RWPE2 (cell line): ENCODE results near the gene MTOR.

ENCODE experiments used
- ATAC-seq: fragments of 200-7000 bp; cut with Tn5 transposase; 3 replicates; pipeline ENCODE4 v1.9.1; 2021; ENCODE audit warnings: low read depth
- DNase-seq: peaks from one replicate; pipeline ENCODE4 v3.0.0-alpha.2; 2020; ENCODE audit warnings: low spot score
- H3K27ac ChIP-seq: fragments of 450-650 bp; 2 replicates; pipeline ENCODE4 v1.5.1; 2017; ENCODE audit warnings: mild to moderate bottlenecking; ENCODE audit not compliant: poor library complexity, severe bottlenecking
- H3K27me3 ChIP-seq: fragments of 250-450 bp; sonication (Bioruptor Pico); 2 replicates; pipeline ENCODE4 v1.5.1; 2021; ENCODE audit warnings: mild to moderate bottlenecking, moderate library complexity; ENCODE audit not compliant: insufficient read depth, poor library complexity, severe bottlenecking
- H3K36me3 ChIP-seq: fragments of 250-450 bp; sonication (Bioruptor Pico); 2 replicates; pipeline ENCODE4 v1.5.1; 2020; ENCODE audit warnings: low read depth, mild to moderate bottlenecking, moderate library complexity
- H3K4me1 ChIP-seq: fragments of 250-450 bp; sonication (Bioruptor Pico); 2 replicates; pipeline ENCODE4 v1.5.1; 2021; ENCODE audit warnings: mild to moderate bottlenecking, moderate library complexity; ENCODE audit not compliant: insufficient read depth, poor library complexity, severe bottlenecking
- H3K4me3 ChIP-seq: fragments of 250-450 bp; sonication (Bioruptor Pico); 2 replicates; pipeline ENCODE4 v1.5.1; 2021; ENCODE audit warnings: mild to moderate bottlenecking, moderate library complexity; ENCODE audit not compliant: severe bottlenecking
- H3K9me3 ChIP-seq: fragments of 250-450 bp; sonication (Bioruptor Pico); 2 replicates; pipeline ENCODE4 v1.5.1; 2021; ENCODE audit warnings: mild to moderate bottlenecking, moderate library complexity; ENCODE audit not compliant: severe bottlenecking
- TF ChIP-seq, protein P1 (sequence below): fragments of 450-650 bp; IDR thresholded peaks from one replicate; pipeline ENCODE4 v1.5.1; 2017; ENCODE audit warnings: mild to moderate bottlenecking, moderate library complexity; ENCODE audit not compliant: poor library complexity, severe bottlenecking

The MTOR gene

GRCh38 chr1:11204396-11205190, 57.8 kb downstream of the MTOR start:
- DNase-seq (no peak), ATAC-seq (no peak)
- no peaks in the 10 kb centered on the region for H3K9me3 ChIP-seq
- H3K4me3 ChIP-seq: no peak overlapping the region
- H3K27ac ChIP-seq: no peak overlapping the region
- H3K36me3 ChIP-seq: peaks cover 81% of the 10 kb centered on the region
- TF ChIP-seq, protein P1, sequence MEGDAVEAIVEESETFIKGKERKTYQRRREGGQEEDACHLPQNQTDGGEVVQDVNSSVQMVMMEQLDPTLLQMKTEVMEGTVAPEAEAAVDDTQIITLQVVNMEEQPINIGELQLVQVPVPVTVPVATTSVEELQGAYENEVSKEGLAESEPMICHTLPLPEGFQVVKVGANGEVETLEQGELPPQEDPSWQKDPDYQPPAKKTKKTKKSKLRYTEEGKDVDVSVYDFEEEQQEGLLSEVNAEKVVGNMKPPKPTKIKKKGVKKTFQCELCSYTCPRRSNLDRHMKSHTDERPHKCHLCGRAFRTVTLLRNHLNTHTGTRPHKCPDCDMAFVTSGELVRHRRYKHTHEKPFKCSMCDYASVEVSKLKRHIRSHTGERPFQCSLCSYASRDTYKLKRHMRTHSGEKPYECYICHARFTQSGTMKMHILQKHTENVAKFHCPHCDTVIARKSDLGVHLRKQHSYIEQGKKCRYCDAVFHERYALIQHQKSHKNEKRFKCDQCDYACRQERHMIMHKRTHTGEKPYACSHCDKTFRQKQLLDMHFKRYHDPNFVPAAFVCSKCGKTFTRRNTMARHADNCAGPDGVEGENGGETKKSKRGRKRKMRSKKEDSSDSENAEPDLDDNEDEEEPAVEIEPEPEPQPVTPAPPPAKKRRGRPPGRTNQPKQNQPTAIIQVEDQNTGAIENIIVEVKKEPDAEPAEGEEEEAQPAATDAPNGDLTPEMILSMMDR: no peak
- H3K27me3 ChIP-seq: no peaks in the 10 kb centered on the region
- H3K4me1 ChIP-seq: no peaks in the 10 kb centered on the region

DNA sequence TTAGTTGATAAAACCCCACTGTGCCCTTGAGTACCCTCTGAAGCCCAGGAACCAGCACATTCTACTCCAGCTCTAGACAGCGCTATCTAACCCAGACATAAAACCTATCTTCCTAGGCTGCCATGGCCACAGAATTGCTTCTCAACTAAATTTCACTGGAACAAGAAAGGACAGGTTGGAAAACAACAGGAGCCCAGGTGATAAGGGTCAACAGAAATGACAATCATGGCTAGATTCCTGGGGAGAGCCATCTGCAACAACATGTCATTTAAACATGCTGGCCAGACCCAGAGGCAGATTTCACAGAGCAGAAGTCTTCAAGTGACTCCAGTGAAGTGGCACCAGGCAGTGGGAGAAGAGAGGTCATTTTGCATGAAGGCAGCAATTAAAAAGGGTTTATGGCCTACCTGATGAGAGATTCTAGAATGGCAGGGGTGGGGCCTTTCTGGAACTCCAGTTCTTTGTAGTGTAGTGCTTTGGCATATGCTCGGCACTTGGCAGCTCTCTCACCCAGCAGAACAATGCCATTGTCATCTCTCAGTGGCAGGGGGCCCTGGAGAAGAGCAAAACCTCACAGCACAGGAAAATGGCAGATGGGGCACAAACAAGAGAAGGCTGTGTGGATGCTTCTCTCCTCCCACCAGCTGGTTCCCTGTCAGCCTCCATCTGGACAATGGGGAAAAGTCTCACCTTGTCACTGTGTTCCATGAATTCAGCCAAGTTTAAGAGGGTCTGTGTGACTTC, 63.3 kb downstream of the MTOR start:
- no peak for ATAC-seq

GRCh38 chr1:11198257-11198656, 64.1 kb downstream of the MTOR start:
- H3K4me1 ChIP-seq: no peaks in the 10 kb centered on the region
- TF ChIP-seq, protein P1: no peak
- no peaks in the 10 kb centered on the region for H3K27me3 ChIP-seq
- ATAC-seq (no peak), DNase-seq (no peak)
- H3K27ac ChIP-seq: no peak overlapping the region
- no peak overlapping the region for H3K4me3 ChIP-seq
- peaks cover 85% of the 10 kb centered on the region for H3K36me3 ChIP-seq
- no peaks in the 10 kb centered on the region for H3K9me3 ChIP-seq

More for the DNA sequence above, 63.3 kb downstream of the MTOR start:
- Histone ChIP-seq H3K9me3 (no peaks in the 10 kb centered on the region), H3K4me3 (no peak overlapping the region), H3K4me1 (no peaks in the 10 kb centered on the region), H3K36me3 (peaks cover 86% of the 10 kb centered on the region), H3K27ac (no peak overlapping the region), H3K27me3 (no peaks in the 10 kb centered on the region)
- DNase-seq: no peak
- TF ChIP-seq, protein P1: no peak

- Histone ChIP-seq H3K27ac (no peak overlapping the region), H3K27me3 (no peaks in the 10 kb centered on the region), H3K4me1 (no peaks in the 10 kb centered on the region), H3K36me3 (peaks cover 77% of the 10 kb centered on the region), H3K4me3 (no peak overlapping the region), H3K9me3 (no peaks in the 10 kb centered on the region)
- DNase-seq: no peak
- TF ChIP-seq, protein P1: no peak
- no peak for ATAC-seq
Measured at GRCh38 chr1:11197359-11197758, 65.0 kb downstream of the MTOR start.
